ENCODE data around the gene CHI3L2. TPM values are rescaled to one million over a fixed set of nuclear protein-coding genes. Genes with fewer than 3 reads are reported as not detected.

Gene CHI3L2
- polyA plus RNA-seq, 4 donors, result 0.11 to 0.31 TPM; not detected in 2

DNA sequence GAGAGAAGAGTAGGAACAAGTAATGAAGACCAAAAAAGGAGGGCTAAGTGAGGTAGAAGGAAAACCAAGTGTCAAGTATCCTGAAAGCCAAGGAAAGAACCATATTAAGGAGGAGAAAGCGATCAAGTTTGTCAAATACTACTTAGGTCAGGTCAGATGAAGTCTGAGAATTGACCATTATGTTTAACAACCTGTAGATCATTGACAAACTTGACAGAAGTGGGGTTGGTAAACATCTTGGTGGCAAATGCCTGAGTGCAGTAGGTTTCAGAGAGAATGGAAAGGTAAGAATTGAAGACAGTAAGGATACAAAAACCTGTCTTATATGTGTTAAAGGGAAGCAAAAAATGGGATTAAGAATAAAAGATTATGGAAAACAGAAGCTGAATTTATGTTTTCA lies 59.4 kb downstream of the CHI3L2 start:
- no peak for DNase-seq (ENCODE audit: low read depth in 4 of 4, low spot score in 3 of 4)

- no peak for DNase-seq (ENCODE audit: low read depth in 4 of 4, low spot score in 3 of 4)
Measured at GRCh38 chr1:111289371-111289770, 61.9 kb downstream of the CHI3L2 start.

DNA sequence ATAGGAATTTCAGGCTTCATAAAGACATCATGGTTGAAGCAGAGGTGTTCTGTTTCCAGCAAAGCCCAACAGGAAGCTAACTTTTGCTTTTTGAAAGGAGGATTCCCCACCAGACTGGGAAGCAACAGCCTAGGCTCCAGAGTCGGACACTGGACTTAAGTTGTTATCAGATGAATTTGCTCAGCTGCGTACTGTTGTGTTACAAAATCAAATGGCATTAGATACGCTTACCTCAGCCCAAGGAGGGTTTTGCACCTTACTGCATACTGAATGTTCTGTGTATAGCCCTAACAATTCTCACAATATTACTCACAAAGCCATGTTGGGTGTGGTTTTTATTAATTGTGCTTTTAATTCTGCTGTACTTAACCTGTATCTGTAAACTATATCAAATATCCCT lies 62.6 kb downstream of the CHI3L2 start:
- DNase-seq (ENCODE audit: low read depth in 4 of 4, low spot score in 3 of 4), result no peak

DNA sequence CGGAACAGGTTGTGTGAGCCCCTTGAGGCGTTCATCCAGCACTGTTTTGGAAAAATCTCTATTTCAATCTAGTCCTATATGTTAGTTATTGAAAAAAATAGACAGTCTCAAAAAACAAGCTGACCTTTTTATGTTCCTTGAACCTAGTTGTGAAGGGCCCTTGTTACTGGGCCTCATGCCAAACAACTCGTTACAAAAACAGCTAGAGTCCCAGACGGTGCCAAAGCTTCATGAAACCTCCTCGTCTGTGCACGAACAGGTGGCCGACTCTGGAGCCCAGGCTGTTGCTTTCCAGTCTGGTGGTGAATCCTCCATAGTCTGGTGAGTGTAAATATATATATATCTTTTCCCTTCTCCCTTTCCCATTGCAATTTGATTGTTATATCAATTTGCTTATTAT lies 63.1 kb downstream of the CHI3L2 start, which contains the start of gene CHIA:
CHIA (plus strand) TSS at position 222 of the 400 bp plus-strand sequence. CDS start 19,617 bp downstream, outside the sequence.
- DNase-seq (ENCODE audit: low read depth in 4 of 4, low spot score in 3 of 4), result no peak

Other genes with a start within 250 kb of the CHI3L2 start
- gene DRAM2, start 87.6 kb upstream of the CHI3L2 start, polyA plus RNA-seq (ENCODE audit: insufficient read length in 4 of 4), result 10 to 100 TPM; 47.6 to 78.1 (median 73.1) TPM
- 10 to 100 TPM; 34.5 to 54.7 (median 52.6) TPM for gene CEPT1, start 87.5 kb upstream of the CHI3L2 start, polyA plus RNA-seq (ENCODE audit: insufficient read length in 4 of 4)
- 10 to 100 TPM in 3 of 4 donors, 1 to 10 TPM in 1; 4.0 to 20.0 (median 16.9) TPM for gene DENND2D, start 27.1 kb upstream of the CHI3L2 start, polyA plus RNA-seq (ENCODE audit: insufficient read length in 4 of 4)
- gene CHIA, start 63.1 kb downstream of the CHI3L2 start, polyA plus RNA-seq (ENCODE audit: insufficient read length in 4 of 4), result not detected
- 1 to 10 TPM; 2.1 to 6.8 (median 4.3) TPM for gene OVGP1, start 200.0 kb downstream of the CHI3L2 start, polyA plus RNA-seq (ENCODE audit: insufficient read length in 4 of 4)
- 10 to 100 TPM; 27.6 to 42.8 (median 39.8) TPM for gene WDR77, start 221.5 kb downstream of the CHI3L2 start, polyA plus RNA-seq (ENCODE audit: insufficient read length in 4 of 4)
- gene ATP5PB, start 221.8 kb downstream of the CHI3L2 start, polyA plus RNA-seq (ENCODE audit: insufficient read length in 4 of 4), result 100 to 1,000 TPM; 240 to 438 (median 366) TPM
- gene C1orf162, start 246.3 kb downstream of the CHI3L2 start, polyA plus RNA-seq (ENCODE audit: insufficient read length in 4 of 4), result 1 to 10 TPM; 3.9 to 5.2 (median 4.1) TPM

All from left renal pelvis (tissue), 4 donors.